Spleen (tissue), 7 donors: ENCODE data around the gene C6orf132.

ENCODE experiments used
- CTCF ChIP-seq, 11 experiments: fragments of 200-600 bp in 7 of 11; fragments of 450-650 bp in 4 of 11; sonication (generic) in 4 of 11; IDR thresholded peaks in 8 of 11; conservative IDR thresholded peaks in 3 of 11; 1 replicate in 7 of 11; 2 replicates in 4 of 11; pipeline versions ENCODE4 v1.4.0 to v1.8.0; 2016 to 2021; ENCODE audit warnings: antibody characterized with exemption in 11 of 11, inconsistent platforms in 4 of 11, mild to moderate bottlenecking in 1 of 11
- POLR2A ChIP-seq, 3 donors: fragments of 450-650 bp; IDR thresholded peaks; one replicate each; pipeline ENCODE4 v1.5.1; 2017; ENCODE audit warnings: antibody characterized with exemption in 3 of 3, mild to moderate bottlenecking in 1 of 3
- POLR2AphosphoS5 ChIP-seq, 3 donors: sonication (generic); formaldehyde crosslinking; IDR thresholded peaks; one replicate each; pipeline ENCODE4 v1.5.1; 2017; ENCODE audit warnings: antibody characterized with exemption in 3 of 3
- donor health status: DM: no; HTN: no; CAD: no; lungs with moderate emphysema.
- donor health status: DM: no; HTN: no; CAD: no.
- donor health status: DM: no; HTN: no; CAD: no.

- TF ChIP-seq CTCF (IDR thresholded peaks at IDR 0.05 in 8 of 11, conservative IDR thresholded peaks at IDR 0.05 in 3 of 11) (no peak), POLR2AphosphoS5 (IDR thresholded peaks at IDR 0.05) (no peak), POLR2A (IDR thresholded peaks at IDR 0.05) (no peak)
Observed at GRCh38 chr6:42071881-42072583, 70.4 kb downstream of the C6orf132 start.
